HepG2 (cell line): ENCODE measurements around the gene NAGS. TPM values are rescaled to one million over a fixed set of nuclear protein-coding genes. Genes with fewer than 3 reads are reported as not detected.

Experiments
- BORCS8-MEF2B ChIP-seq: sonication (generic); formaldehyde crosslinking; IDR thresholded peaks from 2 replicates; pipeline ENCODE4 v1.8.0; 2022; ENCODE audit warnings: mild to moderate bottlenecking, missing genetic modification reagents
- CCAR2 ChIP-seq: fragments of 200-400 bp; formaldehyde crosslinking; optimal IDR thresholded peaks from 2 replicates; pipeline ENCODE3; 2018; ENCODE audit warnings: low read depth, mild to moderate bottlenecking, low read length, moderate library complexity
- HHEX ChIP-seq: IDR thresholded peaks from 2 replicates; pipeline ENCODE4 v1.6.1; 2016; ENCODE audit warnings: control low read depth
- JARID2 ChIP-seq: sonication (generic); formaldehyde crosslinking; IDR thresholded peaks from 2 replicates; pipeline ENCODE4 v1.8.1; 2023; ENCODE audit warnings: missing genetic modification reagents, inconsistent platforms; ENCODE audit not compliant: insufficient replicate concordance
- KIAA2018 ChIP-seq: sonication (generic); formaldehyde crosslinking; IDR thresholded peaks from 2 replicates; pipeline ENCODE4 v1.5.0; 2020; ENCODE audit warnings: mild to moderate bottlenecking, missing genetic modification reagents, borderline replicate concordance
- RERE ChIP-seq: IDR thresholded peaks from 2 replicates; pipeline ENCODE4 v1.6.1; 2016; ENCODE audit warnings: low read depth, missing genetic modification reagents, missing compliant biosample characterization
- TEF ChIP-seq: sonication (generic); formaldehyde crosslinking; IDR thresholded peaks from 2 replicates; pipeline ENCODE4 v1.5.0; 2020; ENCODE audit warnings: missing genetic modification reagents
- ZBTB7B ChIP-seq: sonication (generic); formaldehyde crosslinking; IDR thresholded peaks from 2 replicates; pipeline ENCODE4 v1.4.0; 2020; ENCODE audit warnings: missing genetic modification reagents
- ZMYM2 ChIP-seq: sonication (generic); formaldehyde crosslinking; IDR thresholded peaks from 2 replicates; pipeline ENCODE4 v1.8.0; 2022; ENCODE audit warnings: mild to moderate bottlenecking, missing genetic modification reagents
- ZNF333 ChIP-seq: sonication (generic); formaldehyde crosslinking; IDR thresholded peaks from 2 replicates; pipeline ENCODE4 v1.4.0; 2020; ENCODE audit warnings: mild to moderate bottlenecking, missing genetic modification reagents, borderline replicate concordance
- ZNF576 ChIP-seq: sonication (generic); formaldehyde crosslinking; IDR thresholded peaks from 2 replicates; pipeline ENCODE4 v1.4.0; 2020; ENCODE audit warnings: mild to moderate bottlenecking, missing genetic modification reagents
- ZNF678 ChIP-seq: sonication (generic); formaldehyde crosslinking; IDR thresholded peaks from 2 replicates; pipeline ENCODE4 v1.4.0; 2020; ENCODE audit warnings: mild to moderate bottlenecking, missing genetic modification reagents
- ZNF713 ChIP-seq: sonication (generic); formaldehyde crosslinking; IDR thresholded peaks from 2 replicates; pipeline ENCODE4 v1.4.0; 2020; ENCODE audit warnings: mild to moderate bottlenecking, missing genetic modification reagents
- ZNF75D ChIP-seq: sonication (generic); formaldehyde crosslinking; IDR thresholded peaks from 2 replicates; pipeline ENCODE4 v1.8.1; 2023; ENCODE audit warnings: missing genetic modification reagents, mild to moderate bottlenecking, borderline replicate concordance
- polyA plus RNA-seq, 8 experiments: library from polyadenylated mRNA; depleted of rRNA in 3 of 8; stranded (reverse) in 7 of 8; unstranded in 1 of 8; fragments of >200 nt; fragmentation: Illumina TruSeq in 4 of 8; extraction: Trizol in 4 of 8; gene quantifications; 2 replicates each; pipeline versions ENCODE4 v1.2.1 to v1.2.3, GENCODE V29; 2011 to 2016; ENCODE audit warnings: low read depth in 4 of 8, missing spikeins in 1 of 8, mixed read lengths in 1 of 8; ENCODE audit not compliant: insufficient read depth in 1 of 8
- total RNA-seq, 5 experiments: library from RNA; depleted of rRNA; stranded (reverse); fragments of >200 nt; fragmentation: Illumina TruSeq; extraction: Trizol; gene quantifications; 2 replicates each; pipeline ENCODE4 v1.2.3, GENCODE V29; 2016; ENCODE audit warnings: low read depth in 1 of 5

NAGS gene
- total and polyA plus RNA-seq, 2 of the 13 experiments (the other 11 are each of a cell fraction or from before 2014, with no cell fraction given): 4.3 to 5.1 TPM

GRCh38 chr17:44014437-44015172 lies 10.2 kb downstream of the NAGS start, which contains the start of gene TMEM101 (continued):
- 0 out of 2 replicates have a peak, but pooled peaks have one; percentile 4 for TF ChIP-seq ZNF75D (CRISPR knock-in tag)
- peak; percentile 83 for TF ChIP-seq ZNF333 (CRISPR knock-in tag)
- TF ChIP-seq ZNF678: peak; percentile 73; the same call in 1 of the 2 replicates
- peak; percentile 60; the same call in 1 of the 2 replicates for TF ChIP-seq RERE (CRISPR knock-in tag)
- peak; percentile 96 for TF ChIP-seq CCAR2
- TF ChIP-seq KIAA2018 (CRISPR knock-in tag): 0 out of 2 replicates have a peak, but pooled peaks have one; percentile 81
- 0 out of 2 replicates have a peak, but pooled peaks have one; percentile 58 for TF ChIP-seq TEF (CRISPR knock-in tag)
- peak; percentile 89; the same call in 1 of the 2 replicates for TF ChIP-seq ZNF576
- TF ChIP-seq HHEX: peak; percentile 44; the same call in 1 of the 2 replicates
- peak; percentile 75 for TF ChIP-seq ZBTB7B
- no peak for TF ChIP-seq JARID2 (CRISPR knock-in tag)
- TF ChIP-seq ZNF713 (CRISPR knock-in tag): 0 out of 2 replicates have a peak, but pooled peaks have one; percentile 26
- peak; percentile 94 for TF ChIP-seq BORCS8-MEF2B (CRISPR knock-in tag)
- TF ChIP-seq ZMYM2: no peak
